AG04450 (cell line): ENCODE results near the gene CITED1. TPM values are rescaled to one million over a fixed set of nuclear protein-coding genes. Genes with fewer than 3 reads are reported as not detected.

Source experiments
- CTCF ChIA-PET: fragments of 300-600, 350-600 bp; formaldehyde crosslinking; extraction: SDS; loops from one replicate; lab custom pipeline; 2022; ENCODE audit warnings: antibody characterized with exemption, inconsistent platforms; lab: Charles Lee
- POLR2A ChIA-PET: fragments of 350-600 bp; formaldehyde crosslinking; extraction: SDS; loops from one replicate; lab custom pipeline; 2021; ENCODE audit warnings: antibody characterized with exemption, inconsistent platforms; lab: Yijun Ruan, JAX
- DNase-seq: peaks from one replicate; pipeline ENCODE4 v3.0.0-alpha.2; 2011; ENCODE audit warnings: low read depth, low spot score
- H3K27ac ChIP-seq: one replicate; pipeline ENCODE4 v1.5.1; 2012; ENCODE audit warnings: low read depth, low read length, control low read depth
- H3K27me3 ChIP-seq: one replicate; pipeline ENCODE4 v1.6.0; 2012; ENCODE audit warnings: low read length; ENCODE audit not compliant: control insufficient read depth, insufficient read depth
- H3K4me3 ChIP-seq: 2 replicates; pipeline ENCODE4 v1.5.1; 2011; ENCODE audit warnings: mild to moderate bottlenecking, low read depth, low read length, control low read depth
- H3K9me3 ChIP-seq: 2 replicates; pipeline ENCODE4 v1.5.1; 2012; ENCODE audit warnings: low read length; ENCODE audit not compliant: control insufficient read depth, insufficient read depth
- polyA plus RNA-seq: library from polyadenylated mRNA; depleted of rRNA; stranded (reverse); fragments of >200 nt; gene quantifications from 2 replicates; pipeline ENCODE4 v1.2.3, GENCODE V29; 2011; rRNA removed
- small RNA-seq: library from RNA; depleted of rRNA; stranded (forward); fragments of <200 nt; gene quantifications from one replicate; pipeline ENCODE3, GENCODE V24; 2012; ENCODE audit warnings: low read depth; ENCODE audit not compliant: insufficient read length
- TF ChIP-seq, protein P1 (sequence below): IDR thresholded peaks from 2 replicates; pipeline ENCODE4 v1.5.1; 2011; ENCODE audit warnings: low read depth, low read length, control low read depth, inconsistent platforms

Gene CITED1
- polyA plus RNA-seq, 1 experiment = 0.12 TPM

DNA sequence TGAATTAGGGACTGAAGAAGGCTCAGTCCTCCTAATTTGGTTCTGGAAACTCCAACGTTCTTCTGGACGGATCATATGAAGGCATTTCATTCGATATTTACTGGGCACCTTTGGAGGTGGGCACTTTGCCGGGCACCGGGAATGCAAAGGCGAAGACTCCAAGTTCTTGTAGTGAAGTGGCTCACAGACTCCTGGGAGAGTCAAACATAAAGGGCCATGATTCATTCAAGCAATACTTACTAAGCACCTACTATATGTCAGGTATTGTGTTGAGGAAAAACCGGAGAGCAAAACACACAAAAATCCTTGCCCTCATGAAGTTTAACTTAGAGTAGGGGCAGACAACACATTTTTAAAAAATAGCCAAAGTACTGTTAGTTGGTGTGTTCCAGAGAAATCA, 49.9 kb downstream of the CITED1 start:
- Histone ChIP-seq H3K4me3 (no peak overlapping the region), H3K27me3 (no peaks in the 10 kb centered on the region), H3K9me3 (no peaks in the 10 kb centered on the region), H3K27ac (no peak overlapping the region)
- TF ChIP-seq, protein P1, sequence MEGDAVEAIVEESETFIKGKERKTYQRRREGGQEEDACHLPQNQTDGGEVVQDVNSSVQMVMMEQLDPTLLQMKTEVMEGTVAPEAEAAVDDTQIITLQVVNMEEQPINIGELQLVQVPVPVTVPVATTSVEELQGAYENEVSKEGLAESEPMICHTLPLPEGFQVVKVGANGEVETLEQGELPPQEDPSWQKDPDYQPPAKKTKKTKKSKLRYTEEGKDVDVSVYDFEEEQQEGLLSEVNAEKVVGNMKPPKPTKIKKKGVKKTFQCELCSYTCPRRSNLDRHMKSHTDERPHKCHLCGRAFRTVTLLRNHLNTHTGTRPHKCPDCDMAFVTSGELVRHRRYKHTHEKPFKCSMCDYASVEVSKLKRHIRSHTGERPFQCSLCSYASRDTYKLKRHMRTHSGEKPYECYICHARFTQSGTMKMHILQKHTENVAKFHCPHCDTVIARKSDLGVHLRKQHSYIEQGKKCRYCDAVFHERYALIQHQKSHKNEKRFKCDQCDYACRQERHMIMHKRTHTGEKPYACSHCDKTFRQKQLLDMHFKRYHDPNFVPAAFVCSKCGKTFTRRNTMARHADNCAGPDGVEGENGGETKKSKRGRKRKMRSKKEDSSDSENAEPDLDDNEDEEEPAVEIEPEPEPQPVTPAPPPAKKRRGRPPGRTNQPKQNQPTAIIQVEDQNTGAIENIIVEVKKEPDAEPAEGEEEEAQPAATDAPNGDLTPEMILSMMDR = no peak
- no peak for DNase-seq
- ChIA-PET CTCF (no interaction called here), POLR2A (interaction anchor here (1.2 kb wide), 1 partner anchor 20 kb away, joined by 3 read pairs; no protein-coding TSS in a partner anchor)

DNA sequence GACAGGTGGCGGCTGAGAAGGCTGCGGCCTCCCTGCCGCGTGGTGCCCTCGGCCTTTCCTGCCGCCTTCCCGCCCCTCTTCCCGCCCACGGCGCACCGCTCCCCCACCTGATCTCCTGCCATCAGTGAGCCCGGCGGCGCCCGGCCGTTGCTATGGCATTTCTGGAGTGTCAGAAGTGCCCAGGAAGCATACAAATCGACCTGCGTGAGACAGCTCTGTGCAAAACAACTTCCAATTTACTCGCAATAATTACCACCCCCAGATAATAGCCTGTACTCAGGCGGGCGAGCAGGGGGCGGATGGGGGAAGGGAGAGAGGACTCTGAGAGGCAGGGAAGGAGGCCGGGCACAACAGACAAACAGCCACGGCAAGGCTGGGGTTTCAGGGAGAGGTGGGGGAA, 50.3 kb downstream of the CITED1 start:
- H3K9me3 ChIP-seq = no peaks in the 10 kb centered on the region
- ChIA-PET POLR2A (interaction anchor here (1.2 kb wide), 1 partner anchor 21 kb away, joined by 3 read pairs; no protein-coding TSS in a partner anchor), CTCF (interaction anchor here (1.9 kb wide), 1 partner anchor 10 kb away, joined by 14 read pairs; no protein-coding TSS in a partner anchor)
- DNase-seq = no peak
- TF ChIP-seq, protein P1 = no peak
- no peaks in the 10 kb centered on the region for H3K27me3 ChIP-seq
- H3K4me3 ChIP-seq = no peak overlapping the region
- H3K27ac ChIP-seq = no peak overlapping the region

DNA sequence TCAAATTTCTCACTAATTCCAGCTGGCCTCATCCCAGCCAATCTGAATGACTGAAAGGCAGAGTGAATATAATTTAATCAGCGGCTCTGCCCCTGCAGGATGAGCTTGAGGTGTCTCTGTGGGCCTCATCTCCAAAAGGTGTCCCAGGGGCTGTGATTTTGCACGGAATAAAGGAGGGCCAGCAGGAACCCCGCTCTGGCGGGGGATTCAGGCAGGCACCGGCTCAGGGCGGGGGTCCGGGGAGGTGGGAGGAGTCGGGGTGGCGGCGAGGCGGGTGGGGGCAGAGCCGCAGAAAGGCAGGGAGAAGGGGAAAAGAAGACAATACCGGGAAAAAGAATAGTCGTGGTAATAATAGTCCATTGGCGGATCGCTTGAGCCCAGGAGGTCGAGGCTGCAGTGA, 50.9 kb downstream of the CITED1 start:
- Histone ChIP-seq H3K27me3 (no peaks in the 10 kb centered on the region), H3K4me3 (no peak overlapping the region), H3K27ac (no peak overlapping the region), H3K9me3 (no peaks in the 10 kb centered on the region)
- DNase-seq = no peak
- TF ChIP-seq, protein P1 = no peak
- ChIA-PET POLR2A (no interaction called here), CTCF (interaction anchor here (1.1 to 1.9 kb wide), 2 partner anchors 9 to 22 kb away, joined by 4 to 14 read pairs; partner anchors contain the start of gene RPS4X)

DNA sequence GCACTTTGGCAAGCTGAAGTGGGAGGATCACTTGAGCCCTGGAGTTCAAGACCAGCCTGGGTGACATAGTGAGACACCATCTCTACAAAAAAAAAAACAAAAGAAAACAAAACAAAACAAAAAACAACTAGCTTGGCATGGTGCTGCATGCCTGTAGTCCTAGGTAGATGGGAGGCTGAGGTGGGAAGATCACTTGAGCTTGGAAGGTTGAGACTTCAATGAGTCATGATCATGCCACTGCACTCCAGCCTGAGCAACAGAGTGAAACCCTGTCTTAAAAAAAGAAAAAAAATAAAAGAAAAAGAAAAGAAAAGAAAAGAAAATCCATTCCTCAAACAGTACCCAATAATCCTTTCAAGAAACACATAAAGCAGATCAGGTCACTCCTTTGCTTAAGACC, 52.0 kb downstream of the CITED1 start:
- H3K9me3 ChIP-seq = no peaks in the 10 kb centered on the region
- CTCF ChIA-PET = interaction anchor here (1.1 to 1.9 kb wide), 2 partner anchors 8 to 23 kb away, joined by 4 to 14 read pairs; partner anchors contain the start of gene RPS4X
- H3K4me3 ChIP-seq = no peak overlapping the region
- TF ChIP-seq, protein P1 = no peak
- H3K27me3 ChIP-seq = no peaks in the 10 kb centered on the region
- DNase-seq = no peak
- no peak overlapping the region for H3K27ac ChIP-seq
- POLR2A ChIA-PET = no interaction called here

Small RNAs within 50 kb of the gene (small RNA-seq; reads per million reads assigned to genes)
- gene RF00019 = not detected

Other genes with a start within 250 kb of the CITED1 start
- gene RTL5, start 174.0 kb downstream of the CITED1 start, polyA plus RNA-seq = 1.7 and 2.9 TPM in 2 replicates
- 13.1 and 16.9 TPM in 2 replicates for gene PIN4, start 124.2 kb downstream of the CITED1 start, polyA plus RNA-seq
- 1.3 and 1.7 TPM in 2 replicates for gene ERCC6L, start 66.9 kb downstream of the CITED1 start, polyA plus RNA-seq
- gene RPS4X, start 28.7 kb downstream of the CITED1 start, polyA plus RNA-seq = 1,497 and 1,578 TPM in 2 replicates